Tibial nerve (tissue), 4 donors: ENCODE measurements around the gene MAU2. TPM values are rescaled to one million over a fixed set of nuclear protein-coding genes. Genes with fewer than 3 reads are reported as not detected.
"Not testable (repeated sequence)": the region's sequence is repeated elsewhere in the genome, so short reads cannot be mapped to it uniquely, and the experiment has no call there.

ENCODE experiments used
- DNase-seq, 2 donors: peaks; one replicate each; pipeline ENCODE4 v3.0.0-alpha.2; 2019; ENCODE audit warnings: low spot score in 2 of 2
- H3K27ac ChIP-seq, 4 donors: fragments of 200-600 bp; sonication (generic) in 3 of 4; one replicate each; pipeline ENCODE4 v1.5.1; 2017 to 2019; ENCODE audit warnings: mild to moderate bottlenecking in 1 of 4
- H3K27me3 ChIP-seq, 2 donors: fragments of 200-600 bp; sonication (generic) in 1 of 2; one replicate each; pipeline versions ENCODE4 v1.5.1 to v1.6.0; 2017 to 2019
- H3K36me3 ChIP-seq, 3 donors: fragments of 200-600 bp; sonication (generic); one replicate each; pipeline ENCODE4 v1.5.1; 2018 to 2019
- H3K4me1 ChIP-seq, 4 donors: fragments of 200-600 bp; sonication (generic) in 3 of 4; one replicate each; pipeline ENCODE4 v1.5.1; 2017 to 2019
- H3K4me3 ChIP-seq, 4 donors: fragments of 200-600 bp; sonication (generic) in 3 of 4; one replicate each; pipeline ENCODE4 v1.5.1; 2017 to 2019; ENCODE audit warnings: mild to moderate bottlenecking in 1 of 4, moderate library complexity in 1 of 4
- H3K9me3 ChIP-seq, 4 donors: fragments of 200-600 bp; sonication (generic) in 3 of 4; one replicate each; pipeline ENCODE4 v1.5.1; 2017 to 2019
- EP300 ChIP-seq, 2 donors: sonication (generic); formaldehyde crosslinking; IDR thresholded peaks; one replicate each; pipeline ENCODE4 v1.6.1; 2017; ENCODE audit warnings: antibody characterized with exemption in 2 of 2, mild to moderate bottlenecking in 1 of 2
- POLR2A ChIP-seq, 2 donors: fragments of 450-650 bp; IDR thresholded peaks; one replicate each; pipeline ENCODE4 v1.6.1; 2017; ENCODE audit warnings: antibody characterized with exemption in 2 of 2, mild to moderate bottlenecking in 2 of 2, moderate library complexity in 2 of 2
- WGBS, 2 donors: methylation state at CpG; one replicate each; pipeline ENCODE4 v1.1.5; 2018; 5-methylcytosine and 5-hydroxymethylcytosine counted together
- total RNA-seq, 4 donors: library from RNA; depleted of rRNA; stranded (reverse); fragments of >200 nt; gene quantifications; one replicate each; pipeline ENCODE4 v1.1.0, GENCODE V29; 2016
- TF ChIP-seq, protein P1 (sequence below), 5 experiments: fragments of 200-600 bp in 3 of 5; fragments of 450-650 bp in 2 of 5; sonication (generic) in 3 of 5; IDR thresholded peaks; one replicate each; pipeline ENCODE4 v1.5.1; 2016 to 2019; ENCODE audit warnings: antibody characterized with exemption in 5 of 5, mild to moderate bottlenecking in 3 of 5, moderate library complexity in 2 of 5

MAU2 gene
- total RNA-seq, 4 donors from 2014 or later, result 56.8 to 108 (median 97.8) TPM

DNA sequence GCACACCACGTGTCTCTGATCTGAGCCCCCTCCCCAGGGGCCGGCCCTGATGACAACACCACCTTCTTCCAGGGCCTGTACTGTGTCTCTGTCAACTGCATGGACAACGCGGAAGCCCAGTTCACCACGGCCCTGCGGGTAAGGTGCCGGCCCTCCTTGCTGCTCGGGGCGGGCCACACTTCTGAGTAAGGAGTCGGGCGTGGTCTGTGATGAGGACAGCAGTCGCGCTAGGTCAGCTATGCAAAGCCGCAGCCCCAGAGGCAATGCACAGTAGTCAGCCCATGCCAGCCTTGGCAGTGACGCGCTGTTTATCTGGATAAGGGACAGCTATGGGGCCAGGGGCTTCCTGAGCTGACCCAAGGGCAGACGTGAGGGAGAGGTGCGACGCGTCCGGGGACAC lies 24.6 kb downstream of the MAU2 start:
- TF ChIP-seq, protein P1, sequence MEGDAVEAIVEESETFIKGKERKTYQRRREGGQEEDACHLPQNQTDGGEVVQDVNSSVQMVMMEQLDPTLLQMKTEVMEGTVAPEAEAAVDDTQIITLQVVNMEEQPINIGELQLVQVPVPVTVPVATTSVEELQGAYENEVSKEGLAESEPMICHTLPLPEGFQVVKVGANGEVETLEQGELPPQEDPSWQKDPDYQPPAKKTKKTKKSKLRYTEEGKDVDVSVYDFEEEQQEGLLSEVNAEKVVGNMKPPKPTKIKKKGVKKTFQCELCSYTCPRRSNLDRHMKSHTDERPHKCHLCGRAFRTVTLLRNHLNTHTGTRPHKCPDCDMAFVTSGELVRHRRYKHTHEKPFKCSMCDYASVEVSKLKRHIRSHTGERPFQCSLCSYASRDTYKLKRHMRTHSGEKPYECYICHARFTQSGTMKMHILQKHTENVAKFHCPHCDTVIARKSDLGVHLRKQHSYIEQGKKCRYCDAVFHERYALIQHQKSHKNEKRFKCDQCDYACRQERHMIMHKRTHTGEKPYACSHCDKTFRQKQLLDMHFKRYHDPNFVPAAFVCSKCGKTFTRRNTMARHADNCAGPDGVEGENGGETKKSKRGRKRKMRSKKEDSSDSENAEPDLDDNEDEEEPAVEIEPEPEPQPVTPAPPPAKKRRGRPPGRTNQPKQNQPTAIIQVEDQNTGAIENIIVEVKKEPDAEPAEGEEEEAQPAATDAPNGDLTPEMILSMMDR (IDR thresholded peaks at IDR 0.05), result no peak
- TF ChIP-seq POLR2A (IDR thresholded peaks at IDR 0.05) (no peak), EP300 (IDR thresholded peaks at IDR 0.05) (no peak)
- no peaks in the 10 kb centered on the region for H3K9me3 ChIP-seq
- no peaks in the 10 kb centered on the region for H3K4me1 ChIP-seq
- H3K36me3 ChIP-seq, result peaks cover 9 to 100% (median 54%) of the 10 kb centered on the region in 3 donors
- WGBS, 2 donors, result 92% methylated on average over 19 to 21 of the region's 21 CpGs
- H3K27me3 ChIP-seq, result no peaks in the 10 kb centered on the region
- H3K4me3 ChIP-seq, result no peak overlapping the region
- no peak for DNase-seq
- H3K27ac ChIP-seq, result no peak overlapping the region

DNA sequence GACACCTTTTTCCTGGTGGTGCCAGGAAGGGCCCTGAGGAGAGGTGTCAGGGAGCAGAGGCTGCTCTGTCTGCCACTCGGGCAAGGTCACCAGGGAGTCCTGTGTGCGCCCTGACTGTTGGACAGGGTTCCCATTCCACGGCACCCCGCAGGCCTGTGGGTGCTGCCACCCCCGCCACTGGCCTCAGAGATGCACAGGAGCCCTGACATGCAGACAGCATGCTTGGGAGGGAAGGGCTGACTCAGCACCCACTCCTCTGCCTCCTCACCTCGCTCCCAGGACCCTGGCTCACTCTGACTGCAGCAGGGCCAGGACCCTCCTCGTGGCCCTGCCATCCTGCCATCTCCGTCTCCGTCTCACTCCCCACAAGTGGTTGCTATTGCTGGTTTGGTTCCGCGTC lies 25.3 kb downstream of the MAU2 start:
- WGBS, 2 donors, result 89 to 94% methylated on average over 10 to 11 of the region's 11 CpGs
- Histone ChIP-seq H3K9me3 (no peaks in the 10 kb centered on the region), H3K27me3 (no peaks in the 10 kb centered on the region), H3K4me1 (no peaks in the 10 kb centered on the region), H3K4me3 (no peak overlapping the region), H3K36me3 (peaks cover 9 to 100% (median 54%) of the 10 kb centered on the region in 3 donors), H3K27ac (no peak overlapping the region)
- no peak for DNase-seq
- TF ChIP-seq, protein P1 (IDR thresholded peaks at IDR 0.05), result no peak
- no peak for TF ChIP-seq POLR2A (IDR thresholded peaks at IDR 0.05)
- no peak for TF ChIP-seq EP300 (IDR thresholded peaks at IDR 0.05)

DNA sequence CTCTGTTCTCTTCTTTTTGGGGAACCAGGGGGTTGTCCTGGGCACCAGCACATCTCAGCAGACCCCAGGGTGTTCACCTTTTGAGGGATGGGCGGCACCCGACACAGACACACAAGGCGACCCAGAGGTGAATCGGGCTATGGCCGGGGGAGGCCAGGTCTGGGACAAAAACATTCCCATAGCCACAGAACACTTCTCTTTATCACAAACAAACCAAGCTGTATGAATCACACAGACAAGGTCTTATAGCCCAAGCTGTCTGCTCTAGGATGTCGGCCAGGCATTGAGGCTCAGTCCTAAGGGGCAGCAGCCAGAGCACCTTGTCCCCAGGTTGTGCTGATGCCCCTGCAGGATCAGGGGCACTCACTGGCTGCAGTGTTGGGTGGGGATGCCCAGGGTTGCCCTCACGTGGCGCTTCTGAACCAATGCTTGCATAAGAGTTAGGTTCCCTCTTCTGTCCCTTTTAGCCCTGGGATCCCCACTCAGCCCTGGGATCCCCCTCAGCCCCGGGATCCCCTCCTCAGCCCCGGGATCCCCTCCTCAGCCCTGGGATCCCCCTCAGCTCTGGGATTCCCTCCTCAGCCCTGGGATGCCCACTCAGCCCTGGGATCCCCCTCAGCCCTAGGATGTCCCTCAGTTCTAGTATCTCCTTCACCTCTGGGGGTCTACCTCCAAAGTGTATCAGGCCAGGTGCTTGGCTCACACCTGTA lies 26.9 kb downstream of the MAU2 start:
- H3K9me3 ChIP-seq, result no peaks in the 10 kb centered on the region
- H3K27me3 ChIP-seq, result no peaks in the 10 kb centered on the region
- DNase-seq, result no peak
- TF ChIP-seq POLR2A (IDR thresholded peaks at IDR 0.05) (no peak), EP300 (IDR thresholded peaks at IDR 0.05) (no peak)
- TF ChIP-seq, protein P1 (IDR thresholded peaks at IDR 0.05), result no peak
- no peaks in the 10 kb centered on the region for H3K4me1 ChIP-seq
- H3K36me3 ChIP-seq, result peaks cover 13 to 100% (median 54%) of the 10 kb centered on the region in 3 donors
- H3K27ac ChIP-seq, result no peak overlapping the region
- 87 to 92% methylated on average over 9 to 10 of the region's 10 CpGs for WGBS, 2 donors
- no peak overlapping the region for H3K4me3 ChIP-seq

DNA sequence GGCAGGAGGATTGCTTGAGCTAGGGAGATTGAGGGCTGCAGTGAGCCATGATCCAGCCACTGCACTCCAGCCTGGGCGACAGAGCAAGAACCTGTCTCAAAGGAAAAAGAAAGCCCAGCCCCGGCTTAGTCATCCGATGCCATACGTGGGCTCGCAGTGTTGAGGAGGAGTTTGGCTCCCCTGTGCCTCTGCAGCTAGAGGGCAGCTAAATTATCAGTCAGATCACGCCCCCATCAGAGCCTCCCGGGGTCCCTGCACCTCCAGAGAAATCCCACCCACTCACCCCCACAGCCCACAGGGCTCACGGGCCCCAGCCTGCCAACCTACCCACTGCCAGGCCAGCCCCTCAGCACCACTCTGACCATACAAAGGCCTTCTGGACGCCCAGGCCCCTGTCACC lies 27.6 kb downstream of the MAU2 start:
- H3K9me3 ChIP-seq, result no peaks in the 10 kb centered on the region
- 72 to 76% methylated on average over 9 of the region's 9 CpGs for WGBS, 2 donors
- TF ChIP-seq EP300 (IDR thresholded peaks at IDR 0.05) (no peak), POLR2A (IDR thresholded peaks at IDR 0.05) (no peak)
- TF ChIP-seq, protein P1 (IDR thresholded peaks at IDR 0.05), result no peak
- no peak overlapping the region for H3K27ac ChIP-seq
- peaks cover 13 to 100% (median 57%) of the 10 kb centered on the region in 3 donors for H3K36me3 ChIP-seq
- H3K4me3 ChIP-seq, result no peak overlapping the region
- H3K27me3 ChIP-seq, result no peaks in the 10 kb centered on the region
- no peak for DNase-seq
- no peaks in the 10 kb centered on the region for H3K4me1 ChIP-seq

DNA sequence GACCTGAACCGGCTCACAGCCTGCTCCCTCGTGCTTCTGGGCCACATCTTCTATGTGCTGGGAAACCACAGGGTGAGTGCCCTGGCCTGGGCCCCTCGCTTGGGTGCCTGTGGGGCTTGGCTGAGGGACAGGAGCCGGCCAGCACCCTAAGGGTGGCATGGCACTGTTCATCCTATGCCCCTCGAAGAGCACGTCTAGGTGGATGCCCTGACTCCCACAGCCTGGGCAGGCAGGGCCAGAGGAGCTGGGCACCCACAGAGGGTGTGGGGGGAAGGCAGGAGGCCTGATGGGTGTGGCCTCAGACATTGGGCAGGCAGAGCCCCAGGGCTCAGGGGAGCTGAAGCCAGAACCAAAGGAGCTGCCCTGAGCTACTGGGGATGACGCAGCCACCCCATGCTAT lies 28.7 kb downstream of the MAU2 start:
- H3K9me3 ChIP-seq, result no peaks in the 10 kb centered on the region
- no peak for TF ChIP-seq POLR2A (IDR thresholded peaks at IDR 0.05)
- TF ChIP-seq, protein P1 (IDR thresholded peaks at IDR 0.05), result no peak
- 92 to 93% methylated on average over 3 to 7 of the region's 7 CpGs for WGBS, 2 donors

DNA sequence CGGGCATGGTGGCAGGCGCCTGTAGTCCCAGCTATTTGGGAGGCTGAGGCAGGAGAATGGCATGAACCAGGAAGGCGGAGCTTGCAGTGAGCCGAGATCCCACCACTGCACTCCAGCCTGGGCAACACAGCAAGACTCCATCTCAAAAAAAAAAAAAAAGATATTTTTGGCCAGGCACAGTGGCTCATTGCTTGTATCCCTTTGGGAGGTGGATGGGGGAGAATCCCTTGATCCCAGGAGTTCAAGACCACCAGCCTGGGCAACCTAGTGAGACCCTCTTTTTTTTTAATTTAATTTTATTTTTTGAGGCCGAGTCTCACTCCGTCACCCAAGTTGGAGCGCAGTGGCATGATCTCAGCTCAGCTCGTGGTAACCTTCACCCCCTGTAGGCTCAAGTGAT lies 30.1 kb downstream of the MAU2 start:
- DNase-seq, H3K27me3 ChIP-seq, H3K9me3 ChIP-seq, H3K4me1 ChIP-seq, H3K4me3 ChIP-seq, H3K27ac ChIP-seq: not testable (repeated sequence)
- WGBS, 2 donors, result 92 to 96% methylated on average over 8 of the region's 8 CpGs
- peaks cover 15 to 100% (median 53%) of the 10 kb centered on the region in 3 donors for H3K36me3 ChIP-seq

More for the DNA sequence above, 28.7 kb downstream of the MAU2 start:
- Histone ChIP-seq H3K27ac (no peak overlapping the region), H3K4me1 (no peaks in the 10 kb centered on the region), H3K4me3 (no peak overlapping the region), H3K36me3 (peaks cover 13 to 100% (median 51%) of the 10 kb centered on the region in 3 donors), H3K27me3 (no peaks in the 10 kb centered on the region)
- DNase-seq, result no peak
